Erythroblast (primary cell): ENCODE results near the gene SLC12A9.

ENCODE experiments used
- GATA1 ChIP-seq: IDR thresholded peaks from 2 replicates; pipeline ENCODE4 v1.6.1; 2011; ENCODE audit warnings: low read depth, mild to moderate bottlenecking, control low read depth, low read length, moderate library complexity
- POLR2A ChIP-seq: IDR thresholded peaks from 2 replicates; pipeline ENCODE4 v1.6.1; 2011; ENCODE audit warnings: mild to moderate bottlenecking, low read length

DNA sequence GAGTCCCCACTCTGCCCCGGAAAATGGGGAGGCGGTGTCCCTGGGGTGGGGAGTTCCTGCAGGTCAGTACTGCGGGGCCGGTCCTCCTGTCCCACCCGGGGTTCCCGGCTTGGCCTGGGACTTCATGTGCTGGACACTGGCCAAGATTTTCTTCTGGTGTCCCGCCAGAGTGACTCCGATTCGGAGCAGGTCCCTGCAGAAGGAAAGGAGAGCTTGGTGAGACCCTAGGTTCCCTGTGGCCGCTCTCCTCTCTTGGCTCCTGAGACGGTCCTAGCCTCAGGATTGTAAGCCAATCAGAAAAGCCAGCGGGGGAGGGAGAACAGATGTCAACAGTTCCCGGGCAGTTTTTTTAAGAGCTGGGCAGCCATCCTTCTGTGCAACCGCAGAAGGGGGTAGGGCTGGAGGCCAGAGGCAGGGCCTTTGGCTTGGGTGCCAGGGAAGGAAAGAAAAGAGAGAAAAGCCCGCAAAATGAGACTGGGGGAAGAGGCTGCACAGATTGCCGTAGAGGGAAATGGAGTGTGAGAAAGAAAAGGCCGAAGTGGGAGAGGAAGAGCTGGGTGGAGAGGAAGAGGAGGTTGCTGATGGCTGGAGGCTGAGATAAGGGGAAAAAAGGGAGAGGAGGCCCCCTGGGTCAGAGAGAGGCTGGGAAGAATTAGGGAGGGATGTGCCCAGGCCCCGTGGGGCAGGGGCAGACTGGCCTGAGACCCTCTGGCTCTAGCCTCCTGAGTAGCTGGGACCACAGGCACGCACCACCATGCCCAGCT, 48.9 kb upstream of the SLC12A9 start:
- TF ChIP-seq POLR2A (peak; percentile 23), GATA1 (no peak)
